Liver (tissue), 3 donors: ENCODE measurements around the gene PPP1R16B.

ENCODE experiments used
- CTCF ChIP-seq: fragments of 150-350 bp; IDR thresholded peaks from 2 replicates; pipeline ENCODE4 v1.5.1; 2017; ENCODE audit warnings: improper control_type of control experiment, low read depth, low read length; ENCODE audit not compliant: missing input control
- RAD21 ChIP-seq, 2 donors: IDR thresholded peaks; 2 replicates each; pipeline ENCODE4 v1.6.1; 2016; ENCODE audit warnings: antibody characterized with exemption in 2 of 2, mild to moderate bottlenecking in 2 of 2
- SP1 ChIP-seq: IDR thresholded peaks from 2 replicates; pipeline ENCODE4 v1.6.1; 2018; ENCODE audit warnings: antibody characterized with exemption, mild to moderate bottlenecking
- TAF1 ChIP-seq: conservative IDR thresholded peaks from 2 replicates; pipeline ENCODE4 v1.6.1; 2016; ENCODE audit warnings: antibody characterized with exemption, mild to moderate bottlenecking
- TF ChIP-seq, protein P1 (sequence below): IDR thresholded peaks from 2 replicates; pipeline ENCODE4 v1.6.1; 2016; ENCODE audit warnings: antibody characterized with exemption
- TF ChIP-seq, protein P2 (sequence below): IDR thresholded peaks from 2 replicates; pipeline ENCODE4 v1.6.1; 2016; ENCODE audit warnings: antibody characterized with exemption
- donor health status: healthy.
- donor health status: healthy.

GRCh38 chr20:38771621-38772020 lies 33.9 kb upstream of the PPP1R16B start:
- no peak for TF ChIP-seq CTCF
- TF ChIP-seq, protein P1, sequence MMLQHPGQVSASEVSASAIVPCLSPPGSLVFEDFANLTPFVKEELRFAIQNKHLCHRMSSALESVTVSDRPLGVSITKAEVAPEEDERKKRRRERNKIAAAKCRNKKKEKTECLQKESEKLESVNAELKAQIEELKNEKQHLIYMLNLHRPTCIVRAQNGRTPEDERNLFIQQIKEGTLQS = no peak
- no peak for TF ChIP-seq TAF1
- TF ChIP-seq, protein P2, sequence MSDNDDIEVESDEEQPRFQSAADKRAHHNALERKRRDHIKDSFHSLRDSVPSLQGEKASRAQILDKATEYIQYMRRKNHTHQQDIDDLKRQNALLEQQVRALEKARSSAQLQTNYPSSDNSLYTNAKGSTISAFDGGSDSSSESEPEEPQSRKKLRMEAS = no peak
- TF ChIP-seq SP1 = no peak
- TF ChIP-seq RAD21 (IDR thresholded peaks at IDR 0.05) = no peak
